IMR-90 (cell line): ENCODE results near the gene CD27.
"Not testable (repeated sequence)": the region's sequence is repeated elsewhere in the genome, so short reads cannot be mapped to it uniquely, and the experiment has no call there.

Source experiments
- CEBPB ChIP-seq: IDR thresholded peaks from 2 replicates; pipeline ENCODE4 v1.6.1; 2012; ENCODE audit warnings: low read depth, low read length, improper control_type of control experiment
- MAFK ChIP-seq: IDR thresholded peaks from 2 replicates; pipeline ENCODE4 v1.6.1; 2012; ENCODE audit warnings: low read depth, low read length, improper control_type of control experiment
- MAZ ChIP-seq: IDR thresholded peaks from 2 replicates; pipeline ENCODE4 v1.6.1; 2012; ENCODE audit warnings: low read depth, mild to moderate bottlenecking, low read length, improper control_type of control experiment, moderate library complexity, borderline replicate concordance
- MXI1 ChIP-seq: IDR thresholded peaks from 2 replicates; pipeline ENCODE4 v1.6.1; 2012; ENCODE audit warnings: low read depth, mild to moderate bottlenecking, low read length, moderate library complexity, borderline replicate concordance
- POLR2A ChIP-seq: IDR thresholded peaks from 2 replicates; pipeline ENCODE4 v1.6.1; 2012; ENCODE audit warnings: mild to moderate bottlenecking, low read depth, low read length
- RAD21 ChIP-seq: IDR thresholded peaks from 2 replicates; pipeline ENCODE4 v1.6.1; 2012; ENCODE audit warnings: low read length, improper control_type of control experiment
- RFX5 ChIP-seq: IDR thresholded peaks from 2 replicates; pipeline ENCODE4 v1.8.0; 2012; ENCODE audit warnings: low read depth, mild to moderate bottlenecking, low read length, moderate library complexity
- TF ChIP-seq, protein P1 (sequence below): conservative IDR thresholded peaks from 2 replicates; pipeline ENCODE4 v1.5.1; 2012; ENCODE audit warnings: mild to moderate bottlenecking, low read depth, low read length, improper control_type of control experiment
- TF ChIP-seq, protein P2 (sequence below): fragments of 150-350 bp; IDR thresholded peaks from 2 replicates; pipeline ENCODE4 v1.6.1; 2016; ENCODE audit warnings: low read depth, mild to moderate bottlenecking, low read length, moderate library complexity, borderline replicate concordance
- TF ChIP-seq, protein P3 (sequence below): fragments of 150-350 bp; IDR thresholded peaks from 2 replicates; pipeline ENCODE4 v1.6.1; 2017; ENCODE audit warnings: mild to moderate bottlenecking, antibody characterized with exemption, low read length, low read depth

DNA sequence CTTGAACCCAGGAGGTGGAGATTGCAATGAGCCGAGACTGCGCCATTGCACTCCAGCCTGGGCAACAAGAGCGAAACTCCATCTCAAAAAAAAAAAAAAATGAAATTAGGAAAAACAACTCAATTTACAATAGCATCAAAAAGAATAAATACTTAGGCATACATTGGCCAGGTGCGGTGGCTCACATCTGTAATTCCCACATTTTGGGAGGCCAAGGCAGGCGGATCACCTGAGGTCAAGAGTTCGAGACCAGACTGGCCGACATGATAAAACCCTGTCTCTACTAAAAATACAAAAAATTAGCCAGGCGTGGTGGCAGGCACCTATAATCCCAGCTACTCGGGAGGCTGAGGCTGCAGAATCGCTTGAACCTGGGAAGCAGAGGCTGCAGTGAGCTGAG lies 17.0 kb upstream of the CD27 start:
- TF ChIP-seq, protein P1, sequence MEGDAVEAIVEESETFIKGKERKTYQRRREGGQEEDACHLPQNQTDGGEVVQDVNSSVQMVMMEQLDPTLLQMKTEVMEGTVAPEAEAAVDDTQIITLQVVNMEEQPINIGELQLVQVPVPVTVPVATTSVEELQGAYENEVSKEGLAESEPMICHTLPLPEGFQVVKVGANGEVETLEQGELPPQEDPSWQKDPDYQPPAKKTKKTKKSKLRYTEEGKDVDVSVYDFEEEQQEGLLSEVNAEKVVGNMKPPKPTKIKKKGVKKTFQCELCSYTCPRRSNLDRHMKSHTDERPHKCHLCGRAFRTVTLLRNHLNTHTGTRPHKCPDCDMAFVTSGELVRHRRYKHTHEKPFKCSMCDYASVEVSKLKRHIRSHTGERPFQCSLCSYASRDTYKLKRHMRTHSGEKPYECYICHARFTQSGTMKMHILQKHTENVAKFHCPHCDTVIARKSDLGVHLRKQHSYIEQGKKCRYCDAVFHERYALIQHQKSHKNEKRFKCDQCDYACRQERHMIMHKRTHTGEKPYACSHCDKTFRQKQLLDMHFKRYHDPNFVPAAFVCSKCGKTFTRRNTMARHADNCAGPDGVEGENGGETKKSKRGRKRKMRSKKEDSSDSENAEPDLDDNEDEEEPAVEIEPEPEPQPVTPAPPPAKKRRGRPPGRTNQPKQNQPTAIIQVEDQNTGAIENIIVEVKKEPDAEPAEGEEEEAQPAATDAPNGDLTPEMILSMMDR: not testable (repeated sequence)
- not testable (repeated sequence) for TF ChIP-seq RFX5, POLR2A, CEBPB, RAD21, MXI1, MAFK, MAZ
- TF ChIP-seq, protein P2, sequence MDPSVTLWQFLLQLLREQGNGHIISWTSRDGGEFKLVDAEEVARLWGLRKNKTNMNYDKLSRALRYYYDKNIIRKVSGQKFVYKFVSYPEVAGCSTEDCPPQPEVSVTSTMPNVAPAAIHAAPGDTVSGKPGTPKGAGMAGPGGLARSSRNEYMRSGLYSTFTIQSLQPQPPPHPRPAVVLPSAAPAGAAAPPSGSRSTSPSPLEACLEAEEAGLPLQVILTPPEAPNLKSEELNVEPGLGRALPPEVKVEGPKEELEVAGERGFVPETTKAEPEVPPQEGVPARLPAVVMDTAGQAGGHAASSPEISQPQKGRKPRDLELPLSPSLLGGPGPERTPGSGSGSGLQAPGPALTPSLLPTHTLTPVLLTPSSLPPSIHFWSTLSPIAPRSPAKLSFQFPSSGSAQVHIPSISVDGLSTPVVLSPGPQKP: not testable (repeated sequence)
- TF ChIP-seq, protein P3, sequence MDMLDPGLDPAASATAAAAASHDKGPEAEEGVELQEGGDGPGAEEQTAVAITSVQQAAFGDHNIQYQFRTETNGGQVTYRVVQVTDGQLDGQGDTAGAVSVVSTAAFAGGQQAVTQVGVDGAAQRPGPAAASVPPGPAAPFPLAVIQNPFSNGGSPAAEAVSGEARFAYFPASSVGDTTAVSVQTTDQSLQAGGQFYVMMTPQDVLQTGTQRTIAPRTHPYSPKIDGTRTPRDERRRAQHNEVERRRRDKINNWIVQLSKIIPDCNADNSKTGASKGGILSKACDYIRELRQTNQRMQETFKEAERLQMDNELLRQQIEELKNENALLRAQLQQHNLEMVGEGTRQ: not testable (repeated sequence)
